SK-MEL-5 (cell line): ENCODE data around the gene TRNP1. TPM values are rescaled to one million over a fixed set of nuclear protein-coding genes. Genes with fewer than 3 reads are reported as not detected.

Source experiments
- DNase-seq: peaks from one replicate; pipeline ENCODE4 v3.0.0-alpha.2; 2016; ENCODE audit warnings: low read depth, low spot score
- in situ Hi-C: cut with HindIII; loops from 2 replicates; pipeline ENCODE4 v1.10.0; 2016; ENCODE audit warnings: low sequenced_read_pairs, high pct_unique_total_duplicates, low pct_unique_long_range_greater_than_20kb
- total RNA-seq: library from RNA; depleted of rRNA; stranded (reverse); fragments of >200 nt; shearing (Covaris generic); gene quantifications from 2 replicates; pipeline ENCODE4 v1.2.3, GENCODE V29; 2014; rRNA removed

TRNP1 gene
- total RNA-seq, 1 experiment from 2014 or later = 29.5 TPM

- DNase-seq = no peak
Observed at GRCh38 chr1:27035344-27035743, 41.9 kb downstream of the TRNP1 start.

DNA sequence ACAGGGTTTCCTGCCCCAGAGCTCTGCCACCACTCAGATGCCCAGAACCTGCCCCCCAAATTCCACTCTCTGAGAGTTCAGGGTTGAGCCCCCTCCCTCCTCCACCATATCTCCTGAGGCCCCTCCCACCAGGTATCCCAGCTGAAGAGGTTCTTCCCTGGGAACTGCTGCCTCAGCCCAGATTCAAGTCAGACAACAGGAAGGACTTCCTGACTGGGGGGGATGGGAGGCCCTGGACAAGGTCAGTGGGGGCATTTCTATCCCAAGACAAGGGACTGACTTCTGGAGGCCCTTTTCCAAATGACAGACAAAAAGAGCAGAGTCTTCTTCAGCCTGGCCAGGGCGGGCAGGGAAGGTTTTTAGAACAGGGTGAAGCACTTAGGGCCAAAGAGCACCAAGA lies 43.2 kb downstream of the TRNP1 start:
- no peak for DNase-seq
- in situ Hi-C loops = no loop called here

More at GRCh38 chr1:27035344-27035743, 41.9 kb downstream of the TRNP1 start:
- in situ Hi-C loops = no loop called here

GRCh38 chr1:27037518-27037917 lies 44.0 kb downstream of the TRNP1 start:
- in situ Hi-C loops = no loop called here
- DNase-seq = no peak

GRCh38 chr1:27038020-27038419 lies 44.5 kb downstream of the TRNP1 start:
- no peak for DNase-seq
- in situ Hi-C loops = no loop called here

DNA sequence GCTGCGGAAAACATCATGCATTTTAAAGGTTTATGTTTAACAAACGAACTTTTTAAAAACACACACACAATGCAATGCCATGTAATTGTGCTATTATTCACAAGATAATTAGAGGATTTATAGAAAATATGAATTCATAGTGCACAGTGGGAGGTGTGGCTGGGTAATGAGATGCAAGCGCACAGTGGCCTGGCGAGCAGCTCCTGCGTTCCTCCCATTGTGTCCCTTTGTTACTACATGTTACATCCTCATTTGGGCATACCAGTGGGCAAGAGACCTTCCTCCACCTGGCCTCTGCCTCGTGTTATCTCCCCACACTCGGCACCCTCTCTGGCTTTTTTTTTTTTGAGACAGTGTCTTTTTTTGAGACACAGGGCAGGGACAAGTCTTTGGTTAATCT lies 49.2 kb downstream of the TRNP1 start:
- in situ Hi-C loops = no loop called here
- DNase-seq = no peak

DNA sequence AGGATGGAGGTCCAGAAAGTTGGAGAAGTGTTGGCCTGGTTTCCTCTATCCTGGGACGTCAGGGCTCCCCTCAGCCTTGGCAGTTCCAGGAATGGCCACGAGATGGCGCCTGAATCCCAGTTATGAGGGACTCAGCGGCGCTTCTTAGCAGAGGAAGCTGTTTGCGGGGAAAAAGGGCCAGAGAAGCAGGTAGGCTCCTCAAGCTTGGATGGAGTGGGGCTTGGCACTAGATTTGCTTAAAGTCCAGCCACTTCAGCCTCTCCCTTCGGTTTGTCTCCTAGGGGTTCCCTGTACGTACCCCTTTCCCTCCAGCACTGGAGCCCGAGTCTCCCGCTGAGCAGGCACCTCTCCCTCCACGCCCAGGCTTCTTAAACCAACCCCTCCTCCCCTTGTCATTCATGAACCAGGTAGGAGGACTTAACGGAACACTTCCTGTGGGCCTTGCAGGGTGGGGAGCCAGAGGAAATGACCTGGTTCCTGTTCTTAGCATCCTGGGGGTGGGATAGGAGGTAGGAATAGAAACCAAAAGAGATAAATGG lies 51.2 kb downstream of the TRNP1 start:
- peak; percentile 86 for DNase-seq
- in situ Hi-C loops = no loop called here

DNA sequence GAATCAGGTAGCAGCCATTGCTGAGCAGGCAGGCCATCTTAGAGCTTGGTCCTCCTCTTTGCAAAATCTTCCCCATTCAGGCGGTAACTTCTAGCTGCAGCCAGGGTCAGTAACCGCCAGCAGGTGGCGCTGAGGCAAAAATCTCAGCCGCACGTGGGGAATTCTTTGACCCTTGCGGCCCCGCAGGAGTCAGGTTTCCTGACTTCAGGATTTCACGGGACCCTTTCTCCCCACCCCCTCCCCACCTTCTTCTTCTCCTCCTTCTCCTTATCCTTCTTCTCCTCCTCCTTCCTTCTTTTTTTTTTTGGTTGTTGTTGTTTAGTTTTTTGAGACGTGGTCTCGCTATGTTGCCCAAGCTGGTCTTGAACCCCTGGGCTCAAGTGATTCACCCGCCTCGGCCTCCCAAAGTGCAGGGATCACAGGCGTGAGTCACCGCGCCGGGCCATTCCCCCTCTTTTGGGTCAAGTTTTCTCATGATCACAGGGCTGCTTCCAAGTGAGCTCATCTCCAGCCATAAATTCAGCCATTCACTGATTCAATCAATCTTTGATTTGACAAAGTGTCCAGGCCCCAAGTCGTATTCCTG lies 52.6 kb downstream of the TRNP1 start:
- in situ Hi-C loops = no loop called here
- DNase-seq = peak; percentile 74

GRCh38 chr1:27047914-27048313 lies 54.4 kb downstream of the TRNP1 start:
- no peak for DNase-seq
- in situ Hi-C loops = no loop called here

DNA sequence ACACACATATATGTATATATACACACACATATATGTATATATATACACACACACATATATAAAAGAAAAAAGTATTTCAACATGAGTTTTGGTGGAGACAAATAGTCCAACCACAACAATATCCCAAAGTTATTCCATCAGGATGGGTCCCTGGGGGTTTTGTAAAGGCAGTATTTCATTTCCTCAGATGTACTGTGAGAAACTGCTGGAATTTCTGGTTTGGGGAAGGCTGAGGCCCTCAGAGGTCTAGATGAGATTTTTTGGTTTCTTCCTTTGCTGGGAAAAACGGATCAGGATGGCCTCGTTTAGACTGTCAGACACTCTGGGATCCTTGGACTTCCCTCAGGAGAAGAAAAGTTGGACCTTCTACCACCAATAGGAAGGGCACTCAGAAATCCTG lies 55.6 kb downstream of the TRNP1 start:
- in situ Hi-C loops = no loop called here
- DNase-seq = no peak

- in situ Hi-C loops = no loop called here
- DNase-seq = peak; percentile 46
Observed at GRCh38 chr1:27049607-27050006, 56.1 kb downstream of the TRNP1 start.

Other genes with a start within 250 kb of the TRNP1 start
- 18.8 and 19.0 TPM in 2 replicates for gene PIGV, start 205.7 kb upstream of the TRNP1 start, total RNA-seq
- 9.5 and 11.0 TPM in 2 replicates for gene ZDHHC18, start 167.0 kb upstream of the TRNP1 start, total RNA-seq
- gene SFN, start 130.5 kb upstream of the TRNP1 start, total RNA-seq = 0.11 TPM in 1 of 2 replicates, not detected in the other
- gene GPN2, start 103.4 kb upstream of the TRNP1 start, total RNA-seq = 29.1 and 30.3 TPM in 2 replicates
- gene GPATCH3, start 93.2 kb upstream of the TRNP1 start, total RNA-seq = 7.7 and 9.7 TPM in 2 replicates
- gene NR0B2, start 79.7 kb upstream of the TRNP1 start, total RNA-seq = not detected in 2 replicates
- gene NUDC, start 71.9 kb upstream of the TRNP1 start, total RNA-seq = 53.5 and 60.8 TPM in 2 replicates
- not detected in 2 replicates for gene KDF1, start 33.2 kb upstream of the TRNP1 start, total RNA-seq
- gene TENT5B, start 19.2 kb downstream of the TRNP1 start, total RNA-seq = 0.05 TPM in 1 of 2 replicates, not detected in the other
- gene SLC9A1, start 161.4 kb downstream of the TRNP1 start, total RNA-seq = 1.7 and 2.4 TPM in 2 replicates
- gene WDTC1, start 240.9 kb downstream of the TRNP1 start, total RNA-seq = 9.0 and 10.2 TPM in 2 replicates